Liver (tissue), 3 donors: ENCODE measurements around the gene EFCAB14.

Source experiments
- EGR1 ChIP-seq, 2 donors: IDR thresholded peaks; 2 replicates each; pipeline ENCODE4 v1.6.1; 2016 to 2018; ENCODE audit warnings: antibody characterized with exemption in 2 of 2, low read depth in 2 of 2
- GABPA ChIP-seq, 2 donors: IDR thresholded peaks in 1 of 2; conservative IDR thresholded peaks in 1 of 2; 2 replicates each; pipeline ENCODE4 v1.6.1; 2016; ENCODE audit warnings: antibody characterized with exemption in 2 of 2, mild to moderate bottlenecking in 1 of 2, moderate library complexity in 1 of 2
- JUND ChIP-seq, 2 donors: IDR thresholded peaks; 2 replicates each; pipeline ENCODE4 v1.6.1; 2016; ENCODE audit warnings: antibody characterized with exemption in 2 of 2
- RAD21 ChIP-seq, 2 donors: IDR thresholded peaks; 2 replicates each; pipeline ENCODE4 v1.6.1; 2016; ENCODE audit warnings: antibody characterized with exemption in 2 of 2, mild to moderate bottlenecking in 2 of 2
- REST ChIP-seq: IDR thresholded peaks from 2 replicates; pipeline ENCODE4 v1.6.1; 2016; ENCODE audit warnings: antibody characterized with exemption, mild to moderate bottlenecking
- SP1 ChIP-seq: IDR thresholded peaks from 2 replicates; pipeline ENCODE4 v1.6.1; 2018; ENCODE audit warnings: antibody characterized with exemption, mild to moderate bottlenecking
- TAF1 ChIP-seq: conservative IDR thresholded peaks from 2 replicates; pipeline ENCODE4 v1.6.1; 2016; ENCODE audit warnings: antibody characterized with exemption, mild to moderate bottlenecking
- YY1 ChIP-seq: IDR thresholded peaks from 2 replicates; pipeline ENCODE4 v1.6.1; 2016; ENCODE audit warnings: antibody characterized with exemption, mild to moderate bottlenecking
- TF ChIP-seq, protein P1 (sequence below): fragments of 150-350 bp; IDR thresholded peaks from 2 replicates; pipeline ENCODE4 v1.5.1; 2017; ENCODE audit warnings: improper control_type of control experiment, low read depth, low read length; ENCODE audit not compliant: missing input control
- donor health status: healthy.
- donor health status: healthy.

DNA sequence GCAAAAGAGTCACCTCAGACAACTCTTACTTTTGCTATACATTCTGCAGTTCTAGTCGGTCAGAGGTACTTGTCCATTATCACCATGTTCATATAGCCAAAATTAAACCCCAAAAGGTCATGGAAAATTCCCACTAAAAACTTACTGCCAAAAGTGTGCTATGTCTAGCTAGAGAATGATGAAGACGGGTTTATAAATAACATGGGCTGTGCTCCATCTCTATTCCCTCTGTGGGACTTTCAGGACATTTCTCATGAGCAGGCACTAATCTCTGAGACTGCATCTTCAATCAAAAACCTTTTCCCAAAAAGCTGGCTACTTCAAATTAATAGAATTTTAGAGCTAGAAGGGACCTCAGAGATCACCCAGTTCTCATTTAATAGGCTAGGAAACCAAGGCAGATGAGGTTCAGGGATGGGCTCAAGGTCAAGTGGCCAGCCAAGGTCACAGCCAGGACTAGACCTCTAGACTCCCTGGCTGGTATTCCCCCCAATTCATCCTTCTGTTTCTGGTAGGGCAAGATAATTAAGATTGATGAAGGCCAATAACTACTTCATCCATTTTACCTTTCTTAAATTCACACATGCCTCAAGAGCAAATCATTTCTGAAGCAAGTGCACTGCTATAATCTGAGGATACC, 81.3 kb downstream of the EFCAB14 start:
- TF ChIP-seq, protein P1, sequence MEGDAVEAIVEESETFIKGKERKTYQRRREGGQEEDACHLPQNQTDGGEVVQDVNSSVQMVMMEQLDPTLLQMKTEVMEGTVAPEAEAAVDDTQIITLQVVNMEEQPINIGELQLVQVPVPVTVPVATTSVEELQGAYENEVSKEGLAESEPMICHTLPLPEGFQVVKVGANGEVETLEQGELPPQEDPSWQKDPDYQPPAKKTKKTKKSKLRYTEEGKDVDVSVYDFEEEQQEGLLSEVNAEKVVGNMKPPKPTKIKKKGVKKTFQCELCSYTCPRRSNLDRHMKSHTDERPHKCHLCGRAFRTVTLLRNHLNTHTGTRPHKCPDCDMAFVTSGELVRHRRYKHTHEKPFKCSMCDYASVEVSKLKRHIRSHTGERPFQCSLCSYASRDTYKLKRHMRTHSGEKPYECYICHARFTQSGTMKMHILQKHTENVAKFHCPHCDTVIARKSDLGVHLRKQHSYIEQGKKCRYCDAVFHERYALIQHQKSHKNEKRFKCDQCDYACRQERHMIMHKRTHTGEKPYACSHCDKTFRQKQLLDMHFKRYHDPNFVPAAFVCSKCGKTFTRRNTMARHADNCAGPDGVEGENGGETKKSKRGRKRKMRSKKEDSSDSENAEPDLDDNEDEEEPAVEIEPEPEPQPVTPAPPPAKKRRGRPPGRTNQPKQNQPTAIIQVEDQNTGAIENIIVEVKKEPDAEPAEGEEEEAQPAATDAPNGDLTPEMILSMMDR = no peak
- TF ChIP-seq RAD21 (IDR thresholded peaks at IDR 0.05) = no peak
- no peak for TF ChIP-seq EGR1 (IDR thresholded peaks at IDR 0.05; ENCODE audit: low read depth in 2 of 2)
- no peak for TF ChIP-seq YY1
- no peak for TF ChIP-seq REST
- TF ChIP-seq GABPA (IDR thresholded peaks at IDR 0.05 in 1 of 2, conservative IDR thresholded peaks at IDR 0.05 in 1 of 2) = no peak
- TF ChIP-seq SP1 = no peak
- TF ChIP-seq JUND (IDR thresholded peaks at IDR 0.05) = no peak
- no peak for TF ChIP-seq TAF1
